ENCODE results near the gene VPS11.

DNA sequence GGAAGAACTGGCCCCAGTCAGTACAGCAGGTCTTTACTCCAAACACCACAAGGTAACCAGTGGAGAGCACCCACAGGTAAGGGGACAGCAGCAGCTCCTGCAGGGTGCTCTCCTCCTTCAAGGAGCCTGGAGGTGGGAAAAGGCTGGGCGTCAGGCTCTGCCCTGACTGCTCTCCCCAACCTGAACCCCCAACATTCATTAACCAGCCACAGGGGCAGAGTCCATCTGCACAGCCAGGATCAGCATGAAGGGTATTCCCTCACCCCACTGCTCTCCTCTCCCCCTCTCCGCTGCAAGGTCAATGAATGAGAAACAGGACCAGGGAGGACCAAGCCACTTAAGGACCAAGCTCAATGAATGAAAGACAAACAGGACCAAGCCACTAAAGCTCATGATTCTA is 40.6 kb upstream of the VPS11 start:
- TF ChIP-seq, protein P1, sequence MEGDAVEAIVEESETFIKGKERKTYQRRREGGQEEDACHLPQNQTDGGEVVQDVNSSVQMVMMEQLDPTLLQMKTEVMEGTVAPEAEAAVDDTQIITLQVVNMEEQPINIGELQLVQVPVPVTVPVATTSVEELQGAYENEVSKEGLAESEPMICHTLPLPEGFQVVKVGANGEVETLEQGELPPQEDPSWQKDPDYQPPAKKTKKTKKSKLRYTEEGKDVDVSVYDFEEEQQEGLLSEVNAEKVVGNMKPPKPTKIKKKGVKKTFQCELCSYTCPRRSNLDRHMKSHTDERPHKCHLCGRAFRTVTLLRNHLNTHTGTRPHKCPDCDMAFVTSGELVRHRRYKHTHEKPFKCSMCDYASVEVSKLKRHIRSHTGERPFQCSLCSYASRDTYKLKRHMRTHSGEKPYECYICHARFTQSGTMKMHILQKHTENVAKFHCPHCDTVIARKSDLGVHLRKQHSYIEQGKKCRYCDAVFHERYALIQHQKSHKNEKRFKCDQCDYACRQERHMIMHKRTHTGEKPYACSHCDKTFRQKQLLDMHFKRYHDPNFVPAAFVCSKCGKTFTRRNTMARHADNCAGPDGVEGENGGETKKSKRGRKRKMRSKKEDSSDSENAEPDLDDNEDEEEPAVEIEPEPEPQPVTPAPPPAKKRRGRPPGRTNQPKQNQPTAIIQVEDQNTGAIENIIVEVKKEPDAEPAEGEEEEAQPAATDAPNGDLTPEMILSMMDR (IDR thresholded peaks at IDR 0.05; ENCODE audit: low read length), result no peak
- no peak for TF ChIP-seq EZH2 (optimal IDR thresholded peaks at IDR 0.05; ENCODE audit: low read depth, low read length)
- no peak for TF ChIP-seq EZH2phosphoT487 (IDR thresholded peaks at IDR 0.05; ENCODE audit: low read length)

Data from MM.1S (cell line).